Measurements from ENCODE around the gene MEDAG.

GRCh38 chr13:30943881-30944280 is 37.8 kb downstream of the MEDAG start:
- no peak for TF ChIP-seq CTCF (conservative IDR thresholded peaks at IDR 0.05)
- no peak for TF ChIP-seq EZH2 (IDR thresholded peaks at IDR 0.05; ENCODE audit: low read depth)

Data from PC-9 (cell line).